Stomach (tissue), 9 donors: Measurements from ENCODE around the gene OXT. TPM values are rescaled to one million over a fixed set of nuclear protein-coding genes. Genes with fewer than 3 reads are reported as not detected.
"Not testable (repeated sequence)": the region's sequence is repeated elsewhere in the genome, so short reads cannot be mapped to it uniquely, and the experiment has no call there.

Source experiments
- DNase-seq, 2 donors: peaks; one replicate each; pipeline versions ENCODE4 v3.0.0 to v3.0.0-alpha.2; 2013 to 2019
- H3K27ac ChIP-seq, 5 donors: fragments of 200-600 bp in 4 of 5; sonication (generic) in 4 of 5; one replicate each; pipeline ENCODE4 v1.5.1; 2013 to 2019; ENCODE audit warnings: mild to moderate bottlenecking in 1 of 5, moderate library complexity in 1 of 5
- H3K27me3 ChIP-seq, 3 donors: fragments of 200-600 bp; sonication (generic); one replicate each; pipeline ENCODE4 v1.5.1; 2017 to 2019; ENCODE audit warnings: mixed run types in 1 of 3
- H3K36me3 ChIP-seq, 4 donors: fragments of 200-600 bp; sonication (generic); 1 replicate in 3 of 4; 2 replicates in 1 of 4; pipeline ENCODE4 v1.5.1; 2016 to 2019
- H3K4me1 ChIP-seq, 4 donors: fragments of 200-600 bp; sonication (generic); one replicate each; pipeline ENCODE4 v1.5.1; 2016 to 2019
- H3K4me3 ChIP-seq, 4 donors: fragments of 200-600 bp; sonication (generic) in 3 of 4; one replicate each; pipeline ENCODE4 v1.5.1; 2016 to 2019; ENCODE audit warnings: mild to moderate bottlenecking in 1 of 4
- H3K9me3 ChIP-seq, 4 donors: fragments of 200-600 bp; sonication (generic); one replicate each; pipeline ENCODE4 v1.5.1; 2016 to 2019
- EP300 ChIP-seq: sonication (generic); formaldehyde crosslinking; IDR thresholded peaks from one replicate; pipeline ENCODE4 v1.6.1; 2017; ENCODE audit warnings: antibody characterized with exemption
- POLR2A ChIP-seq, 4 donors: fragments of 450-650 bp; IDR thresholded peaks; one replicate each; pipeline ENCODE4 v1.6.1; 2016; ENCODE audit warnings: antibody characterized with exemption in 4 of 4, control low read depth in 2 of 4, mild to moderate bottlenecking in 1 of 4, moderate library complexity in 1 of 4
- POLR2AphosphoS5 ChIP-seq, 3 donors: sonication (generic); formaldehyde crosslinking; IDR thresholded peaks; one replicate each; pipeline ENCODE4 v1.6.1; 2016; ENCODE audit warnings: antibody characterized with exemption in 3 of 3
- WGBS, 5 donors: extraction: QIAGEN DNeasy Blood & Tissue Kit in 3 of 5; methylation state at CpG; one replicate each; pipeline versions ENCODE4 v1.1.5 to v1.1.7; 2013 to 2018; 5-methylcytosine and 5-hydroxymethylcytosine counted together
- intact Hi-C: fragments of 100-400 bp; cut with DNase I; formaldehyde crosslinking; loops from one replicate; pipeline ENCODE4 v1.15.1; 2023; ENCODE audit warnings: low total_unique reads
- polyA plus RNA-seq, 3 donors: library from polyadenylated mRNA; stranded (reverse); fragments of 200-250 nt; gene quantifications; one replicate each; pipeline ENCODE4 v1.2.3, GENCODE V29; 2013
- total RNA-seq, 5 donors: library from RNA; depleted of rRNA; stranded (reverse); fragments of >200 nt; gene quantifications; one replicate each; pipeline versions ENCODE4 v1.1.0 to v1.2.3, GENCODE V29; 2014 to 2016
- TF ChIP-seq, protein P1 (sequence below), 7 experiments: fragments of 450-650 bp in 4 of 7; fragments of 200-600 bp in 3 of 7; sonication (generic) in 3 of 7; IDR thresholded peaks; one replicate each; pipeline ENCODE4 v1.5.1; 2016 to 2019; ENCODE audit warnings: antibody characterized with exemption in 7 of 7, control low read depth in 2 of 7, mild to moderate bottlenecking in 1 of 7
- donor health status: healthy with polysubstance abuse.
- donor health status: Bipolar disorder and iron deficiency.
- donor health status: healthy.

Gene OXT
- total and polyA plus RNA-seq, 8 donors: 0.45 TPM; not detected in 7

DNA sequence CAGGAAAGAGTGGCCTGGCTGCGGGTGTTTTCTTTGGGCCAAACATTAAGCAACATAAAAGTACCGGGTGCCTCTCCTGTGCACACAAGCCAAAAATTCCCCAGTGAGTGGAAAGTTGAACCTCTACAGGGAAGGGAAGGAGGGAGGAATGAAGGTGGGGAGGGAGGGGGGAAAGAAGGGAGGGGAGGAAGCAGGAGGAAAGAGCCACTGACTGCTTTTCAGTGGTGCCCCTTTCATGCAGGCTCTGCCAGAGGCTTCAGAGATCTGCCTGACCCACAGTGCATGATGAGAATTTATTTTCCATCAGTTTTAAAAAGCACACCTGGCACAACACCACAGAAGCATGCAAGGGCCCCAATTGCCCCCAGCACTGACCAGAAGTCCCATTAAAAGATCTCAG, 40.6 kb downstream of the OXT start:
- intact Hi-C loops: loop anchor here (10.0 kb wide), 1 partner anchor 57 kb away; no protein-coding TSS in a partner anchor
- no peak for DNase-seq
- H3K27ac ChIP-seq: no peak overlapping the region
- no peaks in the 10 kb centered on the region for H3K27me3 ChIP-seq
- WGBS, 5 donors: 68 to 72% (median 69%) methylated on average over 2 of the region's 2 CpGs
- no peaks in the 10 kb centered on the region for H3K9me3 ChIP-seq
- TF ChIP-seq POLR2A (IDR thresholded peaks at IDR 0.05): no peak
- TF ChIP-seq, protein P1, sequence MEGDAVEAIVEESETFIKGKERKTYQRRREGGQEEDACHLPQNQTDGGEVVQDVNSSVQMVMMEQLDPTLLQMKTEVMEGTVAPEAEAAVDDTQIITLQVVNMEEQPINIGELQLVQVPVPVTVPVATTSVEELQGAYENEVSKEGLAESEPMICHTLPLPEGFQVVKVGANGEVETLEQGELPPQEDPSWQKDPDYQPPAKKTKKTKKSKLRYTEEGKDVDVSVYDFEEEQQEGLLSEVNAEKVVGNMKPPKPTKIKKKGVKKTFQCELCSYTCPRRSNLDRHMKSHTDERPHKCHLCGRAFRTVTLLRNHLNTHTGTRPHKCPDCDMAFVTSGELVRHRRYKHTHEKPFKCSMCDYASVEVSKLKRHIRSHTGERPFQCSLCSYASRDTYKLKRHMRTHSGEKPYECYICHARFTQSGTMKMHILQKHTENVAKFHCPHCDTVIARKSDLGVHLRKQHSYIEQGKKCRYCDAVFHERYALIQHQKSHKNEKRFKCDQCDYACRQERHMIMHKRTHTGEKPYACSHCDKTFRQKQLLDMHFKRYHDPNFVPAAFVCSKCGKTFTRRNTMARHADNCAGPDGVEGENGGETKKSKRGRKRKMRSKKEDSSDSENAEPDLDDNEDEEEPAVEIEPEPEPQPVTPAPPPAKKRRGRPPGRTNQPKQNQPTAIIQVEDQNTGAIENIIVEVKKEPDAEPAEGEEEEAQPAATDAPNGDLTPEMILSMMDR (IDR thresholded peaks at IDR 0.05): no peak
- TF ChIP-seq POLR2AphosphoS5 (IDR thresholded peaks at IDR 0.05): no peak
- no peak for TF ChIP-seq EP300
- H3K4me3 ChIP-seq: no peak overlapping the region
- H3K4me1 ChIP-seq: peaks cover 0 to 25% (median 4%) of the 10 kb centered on the region in 4 donors
- H3K36me3 ChIP-seq: peaks cover 15 to 79% (median 68%) of the 10 kb centered on the region in 4 donors

- intact Hi-C loops: loop anchor here (10.0 kb wide), 1 partner anchor 61 kb away; no protein-coding TSS in a partner anchor
- Histone ChIP-seq H3K27me3 (no peaks in the 10 kb centered on the region), H3K27ac (no peak overlapping the region), H3K4me1 (peaks cover 4 to 41% (median 14%) of the 10 kb centered on the region in 4 donors), H3K9me3 (no peaks in the 10 kb centered on the region), H3K36me3 (peaks cover 1 to 60% (median 49%) of the 10 kb centered on the region in 4 donors), H3K4me3 (no peak overlapping the region)
- WGBS, 5 donors: 43 to 55% (median 52%) methylated on average over 28 to 30 of the region's 30 CpGs
- TF ChIP-seq POLR2AphosphoS5 (IDR thresholded peaks at IDR 0.05) (no peak), EP300 (no peak), POLR2A (IDR thresholded peaks at IDR 0.05) (no peak)
- TF ChIP-seq, protein P1 (IDR thresholded peaks at IDR 0.05): peak in 5 of 7 experiments; percentile 64 to 82 (median 74)
- DNase-seq: peak in 1 of 2 donors; percentile 76
Observed at GRCh38 chr20:3115190-3116107, 44.0 kb downstream of the OXT start.

DNA sequence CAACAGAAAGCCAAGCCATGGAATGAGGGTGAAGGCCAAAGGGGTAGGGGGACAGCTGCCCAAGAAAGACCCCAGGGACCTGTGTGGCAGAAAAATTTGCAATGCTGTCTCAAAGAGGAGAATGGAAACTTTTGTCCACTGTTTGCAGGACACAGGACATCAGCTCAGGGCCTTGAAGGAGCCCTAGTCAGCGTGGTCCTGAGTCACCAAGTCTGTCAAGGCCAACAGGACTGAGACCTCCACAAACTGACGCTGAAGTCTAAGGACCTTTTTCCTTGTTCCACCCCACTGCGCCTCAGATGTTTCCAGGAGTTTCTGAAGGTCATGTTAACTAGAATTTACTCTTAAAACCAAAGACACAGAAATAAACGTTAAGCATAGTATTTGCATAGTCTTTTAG, 44.9 kb downstream of the OXT start:
- intact Hi-C loops: loop anchor here (10.0 kb wide), 1 partner anchor 62 kb away; no protein-coding TSS in a partner anchor
- WGBS, 5 donors: 77 to 84% (median 82%) methylated on average over 4 of the region's 4 CpGs
- DNase-seq: no peak
- no peak overlapping the region for H3K27ac ChIP-seq
- H3K9me3 ChIP-seq: no peaks in the 10 kb centered on the region
- peaks cover 4 to 39% (median 14%) of the 10 kb centered on the region in 4 donors for H3K4me1 ChIP-seq
- peaks cover 5 to 60% (median 54%) of the 10 kb centered on the region in 4 donors for H3K36me3 ChIP-seq
- H3K27me3 ChIP-seq: no peaks in the 10 kb centered on the region
- TF ChIP-seq, protein P1 (IDR thresholded peaks at IDR 0.05): no peak
- TF ChIP-seq POLR2A (IDR thresholded peaks at IDR 0.05): no peak
- TF ChIP-seq POLR2AphosphoS5 (IDR thresholded peaks at IDR 0.05): no peak
- no peak for TF ChIP-seq EP300
- no peak overlapping the region for H3K4me3 ChIP-seq

DNA sequence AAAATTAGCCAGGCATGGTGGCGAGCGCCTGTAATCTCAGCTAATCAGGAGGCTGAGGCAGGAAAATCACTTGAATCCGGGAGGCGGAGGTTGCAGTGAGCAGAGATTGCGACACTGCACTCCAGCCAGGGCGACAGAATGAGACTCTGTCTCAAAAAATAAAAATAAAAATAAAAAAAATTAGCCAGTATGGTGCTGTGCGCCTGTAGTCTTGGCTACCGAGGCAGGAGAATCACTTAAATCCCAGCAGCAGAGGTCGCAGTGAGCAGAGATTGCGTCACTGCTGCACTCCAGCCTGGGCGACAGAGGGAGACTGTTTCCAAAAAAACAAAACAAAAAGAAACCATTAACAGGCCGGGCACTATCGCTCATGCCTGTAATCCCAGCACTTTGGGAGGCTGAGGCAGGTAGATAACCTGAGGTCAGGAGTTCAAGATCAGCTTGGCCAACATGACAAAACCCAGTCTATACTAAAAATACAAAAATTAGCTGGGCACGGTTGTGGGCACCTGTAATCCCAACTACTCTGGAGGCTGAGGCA, 46.5 kb downstream of the OXT start:
- Histone ChIP-seq H3K4me3 (peak overlapping the region in 1 of 4 donors; percentile 29), H3K36me3 (peaks cover 15 to 65% (median 61%) of the 10 kb centered on the region in 4 donors), H3K4me1 (peaks cover 4 to 32% (median 14%) of the 10 kb centered on the region in 4 donors), H3K27ac (peak overlapping the region in 4 of 5 donors; percentile 15 to 61 (median 38))
- 40 to 53% (median 51%) methylated on average over 14 of the region's 14 CpGs for WGBS, 5 donors
- not testable (repeated sequence) for H3K27me3 ChIP-seq, H3K9me3 ChIP-seq
- TF ChIP-seq POLR2AphosphoS5 (IDR thresholded peaks at IDR 0.05): peak in 2 of 3 donors; percentile 13 to 52
- TF ChIP-seq, protein P1 (IDR thresholded peaks at IDR 0.05): peak in 5 of 7 experiments; percentile 33 to 81 (median 63)
- peak; percentile 70 to 87 for DNase-seq
- intact Hi-C loops: loop anchor here (10.0 kb wide), 1 partner anchor 63 kb away; no protein-coding TSS in a partner anchor
